Natural killer cell (primary cell): ENCODE results near the gene STAP2. TPM values are rescaled to one million over a fixed set of nuclear protein-coding genes. Genes with fewer than 3 reads are reported as not detected.

Experiments
- ATAC-seq, 3 donors: fragments of 150-1000 bp in 2 of 3; fragments of 200-7000 bp in 1 of 3; cut with Tn5 transposase; 1 replicate in 1 of 3; 2 replicates in 2 of 3; pipeline ENCODE4 v1.10.0; 2021; ENCODE audit warnings: mild to moderate bottlenecking in 2 of 3, moderate library complexity in 2 of 3
- DNase-seq, 2 donors: peaks; one replicate each; pipeline versions ENCODE4 v3.0.0 to v3.0.0-alpha.2; 2013 to 2021; ENCODE audit warnings: mixed read lengths in 1 of 2
- H3K27ac ChIP-seq: one replicate; pipeline ENCODE4 v1.5.1; 2013; ENCODE audit warnings: mild to moderate bottlenecking, low read length
- H3K27me3 ChIP-seq: one replicate; pipeline ENCODE4 v1.6.1; 2013; ENCODE audit warnings: low read length; ENCODE audit not compliant: control insufficient read depth, insufficient read depth
- H3K36me3 ChIP-seq: one replicate; pipeline ENCODE4 v1.6.1; 2013; ENCODE audit warnings: low read length; ENCODE audit not compliant: control insufficient read depth, insufficient read depth
- H3K4me1 ChIP-seq: one replicate; pipeline ENCODE4 v1.6.1; 2013; ENCODE audit warnings: low read length; ENCODE audit not compliant: control insufficient read depth, insufficient read depth
- H3K4me3 ChIP-seq: one replicate; pipeline ENCODE4 v1.5.1; 2013; ENCODE audit warnings: low read length
- H3K9me3 ChIP-seq: one replicate; pipeline ENCODE4 v1.6.1; 2013; ENCODE audit warnings: low read length; ENCODE audit not compliant: control insufficient read depth, insufficient read depth
- H3K27ac Mint-ChIP-seq, 2 donors: one replicate each; pipeline ENCODE4 v1.8.0; 2022; ENCODE audit warnings: mild to moderate bottlenecking in 2 of 2, mixed read lengths in 2 of 2, moderate library complexity in 1 of 2
- H3K27me3 Mint-ChIP-seq, 2 donors: one replicate each; pipeline ENCODE4 v1.8.0; 2022; ENCODE audit warnings: low read depth in 2 of 2, mixed read lengths in 2 of 2
- H3K36me3 Mint-ChIP-seq: one replicate; pipeline ENCODE4 v1.8.0; 2022; ENCODE audit warnings: mixed read lengths
- H3K4me1 Mint-ChIP-seq, 2 donors: one replicate each; pipeline ENCODE4 v1.8.0; 2022; ENCODE audit warnings: mixed read lengths in 2 of 2
- H3K4me3 Mint-ChIP-seq: one replicate; pipeline ENCODE4 v1.8.0; 2022; ENCODE audit warnings: mild to moderate bottlenecking, moderate library complexity, mixed read lengths
- H3K9me3 Mint-ChIP-seq, 2 donors: one replicate each; pipeline ENCODE4 v1.8.0; 2022; ENCODE audit warnings: mixed read lengths in 2 of 2
- WGBS: methylation state at CpG from one replicate; pipeline ENCODE4 v1.1.7; 2013; ENCODE audit warnings: missing lambda C conversion rate; ENCODE audit not compliant: insufficient coverage; 5-methylcytosine and 5-hydroxymethylcytosine counted together
- intact Hi-C: fragments of 100-400 bp; cut with micrococcal nuclease; formaldehyde crosslinking; loops from one replicate; pipeline ENCODE4 v1.14.2; 2022
- total RNA-seq, 4 donors: library from RNA; stranded (reverse); fragments of 120-200 nt in 1 of 4; gene quantifications; one replicate each; pipeline versions ENCODE4 v1.2.3 to v1.2.4, GENCODE V29; 2013 to 2022
- TF ChIP-seq, protein P1 (sequence below): fragments of 200-600 bp; IDR thresholded peaks from one replicate; pipeline ENCODE4 v1.8.0; 2022; ENCODE audit warnings: antibody characterized with exemption

STAP2 gene
- total RNA-seq, 3 donors from 2014 or later (not counting 1 experiment from before 2014, with no cell fraction given) = 1.4 to 3.3 (median 2.0) TPM

GRCh38 chr19:4368128-4368820, 29.6 kb upstream of the STAP2 start:
- no peaks in the 10 kb centered on the region for H3K9me3 Mint-ChIP-seq
- peak overlapping the region; percentile 93 for H3K27ac Mint-ChIP-seq
- ATAC-seq = peak in 1 of 3 donors; percentile 5
- Histone ChIP-seq H3K27me3 (no peaks in the 10 kb centered on the region), H3K27ac (peak overlapping the region; percentile 85), H3K4me3 (no peak overlapping the region), H3K36me3 (peaks cover 22% of the 10 kb centered on the region), H3K4me1 (peaks cover 58% of the 10 kb centered on the region), H3K9me3 (no peaks in the 10 kb centered on the region)
- 69% methylated on average over 19 of the region's 19 CpGs for WGBS
- peaks cover 24 to 47% of the 10 kb centered on the region in 2 donors for H3K4me1 Mint-ChIP-seq
- H3K4me3 Mint-ChIP-seq = peak overlapping the region; percentile 92
- no peaks in the 10 kb centered on the region for H3K27me3 Mint-ChIP-seq
- TF ChIP-seq, protein P1, sequence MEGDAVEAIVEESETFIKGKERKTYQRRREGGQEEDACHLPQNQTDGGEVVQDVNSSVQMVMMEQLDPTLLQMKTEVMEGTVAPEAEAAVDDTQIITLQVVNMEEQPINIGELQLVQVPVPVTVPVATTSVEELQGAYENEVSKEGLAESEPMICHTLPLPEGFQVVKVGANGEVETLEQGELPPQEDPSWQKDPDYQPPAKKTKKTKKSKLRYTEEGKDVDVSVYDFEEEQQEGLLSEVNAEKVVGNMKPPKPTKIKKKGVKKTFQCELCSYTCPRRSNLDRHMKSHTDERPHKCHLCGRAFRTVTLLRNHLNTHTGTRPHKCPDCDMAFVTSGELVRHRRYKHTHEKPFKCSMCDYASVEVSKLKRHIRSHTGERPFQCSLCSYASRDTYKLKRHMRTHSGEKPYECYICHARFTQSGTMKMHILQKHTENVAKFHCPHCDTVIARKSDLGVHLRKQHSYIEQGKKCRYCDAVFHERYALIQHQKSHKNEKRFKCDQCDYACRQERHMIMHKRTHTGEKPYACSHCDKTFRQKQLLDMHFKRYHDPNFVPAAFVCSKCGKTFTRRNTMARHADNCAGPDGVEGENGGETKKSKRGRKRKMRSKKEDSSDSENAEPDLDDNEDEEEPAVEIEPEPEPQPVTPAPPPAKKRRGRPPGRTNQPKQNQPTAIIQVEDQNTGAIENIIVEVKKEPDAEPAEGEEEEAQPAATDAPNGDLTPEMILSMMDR = no peak
- intact Hi-C loops = no loop called here
- no peaks in the 10 kb centered on the region for H3K36me3 Mint-ChIP-seq
- DNase-seq = peak in 1 of 2 donors; percentile 52

DNA sequence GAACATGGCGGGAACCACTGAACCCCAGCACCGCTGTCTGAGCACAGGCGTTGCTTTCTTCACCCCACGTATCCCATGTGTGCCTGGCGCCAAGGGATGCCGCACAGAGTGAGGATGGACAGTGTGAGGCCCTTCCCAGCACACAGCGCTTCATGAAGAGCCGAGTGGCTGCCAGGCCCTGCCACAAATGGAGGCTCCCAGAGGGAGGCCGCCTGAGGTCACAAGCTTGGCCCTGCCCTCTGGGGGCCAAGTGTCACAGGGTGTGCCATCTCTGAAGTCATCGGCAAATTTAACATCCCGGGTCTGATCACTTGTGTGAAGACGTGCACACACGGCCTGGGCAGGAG, 29.1 kb upstream of the STAP2 start:
- Histone ChIP-seq H3K36me3 (peaks cover 28% of the 10 kb centered on the region), H3K27ac (peak overlapping the region; percentile 85), H3K4me3 (no peak overlapping the region), H3K27me3 (no peaks in the 10 kb centered on the region), H3K9me3 (no peaks in the 10 kb centered on the region), H3K4me1 (peaks cover 53% of the 10 kb centered on the region)
- Mint-ChIP-seq H3K9me3 (no peaks in the 10 kb centered on the region), H3K27ac (peak overlapping the region; percentile 93), H3K4me3 (peak overlapping the region; percentile 42), H3K36me3 (no peaks in the 10 kb centered on the region), H3K27me3 (no peaks in the 10 kb centered on the region), H3K4me1 (peaks cover 24 to 47% of the 10 kb centered on the region in 2 donors)
- TF ChIP-seq, protein P1 = no peak
- WGBS = 90% methylated on average over 13 of the region's 13 CpGs
- ATAC-seq = no peak
- intact Hi-C loops = no loop called here
- no peak for DNase-seq

DNA sequence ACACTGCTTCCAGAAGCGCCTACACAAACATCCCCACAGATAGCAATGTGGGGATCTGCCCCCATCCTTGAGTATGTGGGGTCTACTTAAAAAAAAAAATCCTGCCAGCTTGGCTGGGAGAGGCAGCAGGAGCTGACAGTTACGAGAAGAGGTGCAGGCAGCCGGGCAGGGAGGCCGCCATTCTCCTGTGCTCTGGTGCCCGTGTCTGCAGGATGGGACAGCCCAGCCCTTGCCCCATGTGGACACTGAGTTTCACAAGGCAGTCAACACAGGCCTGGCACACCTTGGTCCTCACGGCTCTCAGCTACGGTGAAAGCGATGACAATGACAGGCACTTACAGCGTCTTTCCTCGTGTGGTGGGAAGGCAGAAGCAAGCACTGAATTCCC, 28.7 kb upstream of the STAP2 start:
- Mint-ChIP-seq H3K9me3 (no peaks in the 10 kb centered on the region), H3K4me3 (peak overlapping the region; percentile 28), H3K36me3 (no peaks in the 10 kb centered on the region), H3K27ac (peak overlapping the region; percentile 93), H3K4me1 (peaks cover 24 to 46% of the 10 kb centered on the region in 2 donors), H3K27me3 (no peaks in the 10 kb centered on the region)
- no peak for DNase-seq
- intact Hi-C loops = no loop called here
- peak overlapping the region; percentile 85 for H3K27ac ChIP-seq
- H3K9me3 ChIP-seq = no peaks in the 10 kb centered on the region
- 96% methylated on average over 10 of the region's 10 CpGs for WGBS
- no peak overlapping the region for H3K4me3 ChIP-seq
- peaks cover 32% of the 10 kb centered on the region for H3K36me3 ChIP-seq
- H3K4me1 ChIP-seq = peaks cover 48% of the 10 kb centered on the region
- TF ChIP-seq, protein P1 = no peak
- no peak for ATAC-seq
- no peaks in the 10 kb centered on the region for H3K27me3 ChIP-seq
